Sciatic nerve (tissue), 2 donors: ENCODE data around the gene THSD7A. TPM values are rescaled to one million over a fixed set of nuclear protein-coding genes. Genes with fewer than 3 reads are reported as not detected.
"Not testable (repeated sequence)": the region's sequence is repeated elsewhere in the genome, so short reads cannot be mapped to it uniquely, and the experiment has no call there.

ENCODE experiments used
- ATAC-seq: fragments of 200-7000 bp; cut with Tn5 transposase; one replicate; pipeline ENCODE4 v1.9.1; 2020; ENCODE audit warnings: mild to moderate bottlenecking, moderate library complexity
- DNase-seq: peaks from one replicate; pipeline ENCODE4 v3.0.0-alpha.2; 2020; ENCODE audit warnings: low spot score
- intact Hi-C: fragments of 100-400 bp; cut with DNase I; formaldehyde crosslinking; loops from one replicate; pipeline ENCODE4 v1.14.2; 2022
- total RNA-seq: library from RNA; stranded (reverse); fragmentation: NEBNext Ultra II Directional; extraction: Animal tissue kit (Norgen Biotek cat#: 25700); gene quantifications from one replicate; pipeline ENCODE4 v1.2.1, GENCODE V29; 2021
- donor health status: DM: no; HTN: no; CAD: no.
- donor health status: DM: no; HTN: no; CAD: no.

THSD7A gene
- total RNA-seq, 1 donor from 2014 or later: 30.9 TPM

DNA sequence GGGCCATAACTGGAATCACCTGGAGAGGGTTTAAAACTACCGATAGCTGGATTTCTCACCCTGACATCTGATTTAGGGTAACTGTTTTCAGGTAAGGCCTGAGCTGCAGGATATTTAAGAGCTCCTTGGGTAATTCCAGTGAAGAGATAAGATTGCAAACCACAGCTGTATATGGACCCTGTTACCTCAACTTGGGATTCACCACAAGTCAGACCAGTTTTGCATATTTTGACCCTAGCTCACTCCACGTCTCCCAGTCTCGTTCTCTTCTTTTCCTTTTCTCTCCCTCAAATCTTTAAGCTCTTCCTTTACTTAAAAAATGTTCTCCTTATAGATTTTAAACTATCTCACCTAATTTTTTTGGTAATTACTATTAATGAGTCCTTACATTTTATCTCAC is 264.4 kb downstream of the THSD7A start:
- no peak for DNase-seq
- intact Hi-C loops: no loop called here
- no peak for ATAC-seq

DNA sequence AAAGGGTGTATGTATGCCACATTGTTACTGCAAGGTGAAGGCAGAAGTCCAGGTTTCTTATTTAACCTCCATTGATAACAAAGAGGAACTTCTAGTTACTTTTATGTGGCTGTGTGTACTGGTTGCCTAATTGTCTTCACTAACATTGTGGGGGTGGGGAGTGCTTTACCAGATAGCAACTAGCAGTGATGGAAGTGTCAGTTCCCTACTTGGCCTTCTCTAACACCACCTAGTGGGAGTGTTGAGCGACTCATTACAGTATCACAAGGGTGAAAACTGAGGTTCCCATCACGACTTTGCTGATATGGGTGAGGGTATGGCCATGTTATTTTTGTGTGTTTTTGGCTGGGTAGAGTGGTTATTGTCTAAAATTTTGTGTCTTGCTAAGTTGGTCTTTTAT is 274.4 kb downstream of the THSD7A start:
- no peak for DNase-seq
- intact Hi-C loops: no loop called here
- peak; percentile 50 for ATAC-seq

DNA sequence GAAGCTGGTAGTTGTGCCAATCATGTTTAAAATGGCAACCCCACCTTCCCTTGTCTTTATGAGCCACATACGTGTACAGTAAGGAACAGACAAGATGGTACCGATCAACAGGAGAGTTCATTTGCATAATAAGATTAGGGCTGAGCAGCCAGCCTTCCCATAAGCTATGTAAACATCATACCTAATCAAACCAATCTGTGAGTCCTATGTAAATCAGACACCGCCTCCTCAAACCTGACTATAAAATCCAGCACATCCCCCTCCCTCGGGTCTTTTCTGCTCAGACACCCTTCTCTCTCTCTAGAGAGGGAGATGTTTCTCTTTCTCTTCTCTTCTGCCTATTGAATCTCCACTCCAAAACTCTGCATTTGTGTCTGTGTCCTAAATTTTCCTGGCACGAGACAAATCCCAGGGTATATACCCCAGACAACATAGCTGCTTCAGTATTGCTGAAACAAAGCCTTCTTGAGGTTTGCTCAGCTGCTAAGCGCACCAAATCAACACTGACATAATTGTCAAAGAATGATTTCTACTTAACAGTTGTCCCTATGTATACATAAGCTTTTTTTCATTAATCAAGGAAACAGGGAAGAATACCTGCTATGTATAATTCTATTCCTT is 279.2 kb downstream of the THSD7A start:
- ATAC-seq (no peak), DNase-seq (no peak)
- intact Hi-C loops: no loop called here

DNA sequence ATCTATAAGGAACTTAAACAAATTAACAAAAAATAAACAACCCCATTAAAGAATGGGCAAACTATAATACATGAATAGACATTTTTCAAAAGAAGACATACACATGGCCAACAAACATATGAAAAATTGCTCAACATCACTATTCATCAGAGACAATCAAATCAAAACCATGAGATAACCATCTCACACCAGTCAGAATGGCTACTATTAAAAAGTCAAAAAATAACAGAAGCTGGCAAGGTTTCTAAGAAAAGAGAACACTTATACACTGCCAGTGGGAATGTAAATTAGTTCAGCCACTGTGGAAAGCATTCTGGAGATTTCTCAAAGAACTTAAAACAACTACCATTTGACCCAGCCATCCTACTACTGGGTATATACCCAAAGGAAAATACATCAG is 280.5 kb downstream of the THSD7A start:
- intact Hi-C loops: no loop called here
- no peak for ATAC-seq

DNA sequence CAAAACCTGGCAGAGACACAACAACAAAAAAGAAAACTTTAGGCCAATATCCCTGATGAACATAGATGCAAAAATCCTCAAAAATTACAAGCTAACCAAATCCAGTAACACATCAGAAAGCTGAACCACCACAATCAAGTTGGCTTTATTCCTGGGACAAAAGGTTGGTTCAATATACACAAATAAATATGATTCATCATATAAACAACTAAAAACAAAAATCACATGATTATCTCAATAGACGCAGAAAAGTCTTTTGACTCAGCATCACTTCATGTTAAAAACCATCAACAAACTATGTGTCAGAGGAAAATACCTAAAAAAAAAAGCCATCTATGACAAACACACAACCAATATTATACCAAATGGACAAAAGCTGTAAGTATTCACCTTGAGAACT is 283.5 kb downstream of the THSD7A start:
- DNase-seq (no peak), ATAC-seq (no peak)
- intact Hi-C loops: no loop called here

More for the DNA sequence above, 280.5 kb downstream of the THSD7A start:
- DNase-seq: no peak

DNA sequence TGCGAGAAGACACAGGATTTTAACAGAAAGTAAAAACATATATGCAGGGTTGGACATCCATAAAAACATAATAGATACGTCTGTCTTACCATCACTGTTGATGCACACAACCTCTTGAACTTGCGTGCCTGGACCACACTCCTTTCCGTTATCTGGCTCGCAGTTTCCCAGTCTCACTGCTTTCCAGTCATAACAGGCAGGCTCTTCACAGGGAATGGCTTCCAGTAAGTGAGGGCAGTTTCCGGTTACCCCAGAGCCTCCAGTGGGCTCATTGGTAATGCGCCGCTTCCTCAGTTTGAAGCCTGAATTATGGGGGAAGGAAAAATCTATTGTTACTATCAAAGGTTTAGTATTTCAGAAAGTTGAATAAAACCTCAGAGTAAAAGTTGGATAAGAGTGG is 290.7 kb downstream of the THSD7A start:
- DNase-seq (no peak), ATAC-seq (no peak)
- intact Hi-C loops: no loop called here

DNA sequence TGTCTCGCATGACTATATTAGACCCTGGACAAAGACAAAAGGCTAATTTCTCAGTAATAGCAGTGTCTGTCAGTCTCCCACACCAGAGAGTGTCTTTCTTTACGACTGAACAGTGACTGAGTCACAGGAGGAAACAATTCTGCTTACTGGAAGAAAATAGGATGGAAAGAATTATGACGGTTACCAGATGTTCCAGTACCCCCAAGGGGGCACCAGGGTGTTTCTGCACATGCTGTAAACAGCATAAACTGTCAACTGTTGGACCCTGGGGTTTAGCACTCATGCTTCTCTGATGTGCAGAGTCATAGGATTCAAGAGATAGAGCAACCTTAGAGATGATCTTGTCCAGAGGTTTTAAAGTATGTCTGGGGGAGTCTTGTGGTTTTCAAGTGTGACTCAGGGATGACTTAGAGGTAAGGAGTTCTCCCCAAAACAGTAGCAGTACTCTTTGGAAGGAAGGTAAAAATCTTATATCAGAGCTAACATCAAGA is 291.7 kb downstream of the THSD7A start:
- intact Hi-C loops: no loop called here
- ATAC-seq (peak; percentile 76), DNase-seq (no peak)

DNA sequence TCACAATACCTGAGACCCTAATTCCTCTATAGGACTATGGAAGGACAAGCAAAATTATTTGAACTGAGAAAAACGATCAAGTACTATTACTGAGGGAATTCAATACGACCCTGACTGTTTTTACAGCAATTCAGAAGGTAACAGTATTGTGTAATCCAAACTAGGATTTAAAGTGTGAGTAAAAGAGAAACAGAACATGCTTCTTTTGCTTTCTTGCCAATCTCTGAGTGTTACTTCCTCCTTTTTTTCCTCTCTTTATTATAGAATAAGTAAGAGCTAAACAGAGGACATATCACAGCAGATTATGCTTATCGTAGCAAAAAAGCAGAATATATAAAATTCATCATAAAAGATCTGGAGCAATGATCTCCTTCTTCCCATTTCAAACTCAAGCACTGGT is 292.1 kb downstream of the THSD7A start:
- DNase-seq (no peak), ATAC-seq (peak; percentile 77)
- intact Hi-C loops: no loop called here

DNA sequence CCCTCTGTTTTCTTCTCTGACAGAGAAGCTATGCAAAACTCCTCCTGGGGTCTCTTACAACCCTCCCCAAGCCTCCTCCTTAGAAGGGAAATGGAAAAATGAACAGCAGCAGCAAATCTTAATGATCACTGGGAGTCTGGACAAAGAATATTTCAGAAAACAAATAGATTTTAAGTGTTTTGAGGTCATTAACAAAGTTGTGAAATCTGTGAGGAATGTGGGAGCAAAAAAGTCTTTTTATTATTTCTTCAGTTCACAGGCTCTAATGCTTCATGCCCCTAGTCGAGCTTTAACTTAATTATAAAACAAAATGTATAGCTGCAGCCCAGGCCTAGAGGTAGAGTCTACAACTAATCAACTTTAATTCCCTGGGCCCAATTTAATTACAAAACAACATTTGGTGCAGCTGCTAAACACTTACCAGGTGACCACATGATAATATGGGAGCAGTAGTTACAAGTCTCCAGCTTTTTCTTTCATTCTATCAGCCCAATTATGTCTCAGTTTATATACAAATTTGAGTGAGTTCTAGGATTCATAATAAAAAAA is 293.2 kb downstream of the THSD7A start:
- ATAC-seq (no peak), DNase-seq (no peak)
- intact Hi-C loops: no loop called here

DNA sequence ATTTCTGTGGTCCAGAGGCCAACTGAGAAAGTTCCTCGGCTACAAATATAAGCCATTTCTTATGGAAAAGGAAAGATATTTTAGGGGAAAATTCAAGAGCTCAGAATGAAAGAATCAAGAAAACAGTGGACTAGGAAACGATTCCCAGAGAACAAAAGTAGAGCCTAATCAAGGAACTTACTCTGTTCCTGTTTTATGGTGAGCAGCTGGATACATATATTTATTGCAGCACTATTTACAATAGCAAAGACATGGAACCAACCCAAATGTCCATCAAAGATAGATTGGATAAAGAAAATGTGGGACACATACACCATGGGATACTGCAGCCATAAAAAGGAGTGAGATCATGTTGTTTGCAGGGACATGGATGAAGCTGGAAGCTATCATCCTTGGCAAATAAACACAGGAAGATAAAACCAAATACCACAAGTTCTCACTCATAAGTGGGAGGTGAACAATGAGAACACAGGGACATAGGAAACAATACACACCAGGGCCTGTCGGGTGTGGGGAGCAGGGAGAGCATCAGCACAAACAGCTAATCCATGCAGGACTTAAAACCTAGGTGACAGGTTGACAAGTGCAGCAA is 298.7 kb downstream of the THSD7A start:
- intact Hi-C loops: no loop called here
- DNase-seq: no peak
- ATAC-seq: no peak

DNA sequence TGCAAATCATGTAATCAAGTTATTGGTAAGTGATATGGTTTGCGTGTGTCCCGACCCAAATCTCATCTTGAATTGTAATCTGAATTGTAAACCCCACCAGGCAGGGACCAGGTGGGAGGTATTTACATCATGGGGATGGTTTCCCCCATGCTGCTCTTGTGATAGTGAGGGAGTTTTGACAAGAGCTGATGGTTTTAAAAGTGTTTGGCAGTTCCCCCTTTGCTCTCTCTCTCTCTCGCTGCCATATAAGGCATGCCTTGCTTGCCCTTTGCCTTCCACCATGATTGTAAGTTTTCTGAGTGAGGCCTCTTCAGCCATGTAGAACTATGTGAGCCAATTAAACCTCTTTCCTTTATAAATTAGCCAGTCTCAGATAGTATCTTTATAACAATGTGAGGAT is 302.6 kb downstream of the THSD7A start:
- DNase-seq: no peak
- intact Hi-C loops: no loop called here
- ATAC-seq: no peak

DNA sequence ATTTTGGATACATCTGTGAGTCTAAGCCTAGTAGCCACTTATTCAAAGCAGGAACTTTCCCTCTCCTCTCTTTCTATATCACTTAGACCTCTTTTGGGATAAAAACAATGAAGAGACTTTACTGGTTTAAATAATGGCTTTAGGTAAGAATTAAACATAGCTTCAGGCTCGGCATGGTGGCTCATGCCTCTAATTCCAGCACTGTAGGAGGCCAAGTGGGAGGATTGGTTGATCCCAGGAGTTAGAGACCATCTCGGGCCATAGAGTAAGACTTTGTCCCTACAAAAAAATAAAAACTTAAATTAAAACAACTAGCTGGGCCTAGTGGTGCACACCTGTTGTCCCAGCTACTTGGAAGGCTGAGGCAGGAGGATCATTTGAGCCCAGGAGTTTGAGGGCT is 304.3 kb downstream of the THSD7A start:
- no peak for DNase-seq
- ATAC-seq: no peak
- intact Hi-C loops: no loop called here

DNA sequence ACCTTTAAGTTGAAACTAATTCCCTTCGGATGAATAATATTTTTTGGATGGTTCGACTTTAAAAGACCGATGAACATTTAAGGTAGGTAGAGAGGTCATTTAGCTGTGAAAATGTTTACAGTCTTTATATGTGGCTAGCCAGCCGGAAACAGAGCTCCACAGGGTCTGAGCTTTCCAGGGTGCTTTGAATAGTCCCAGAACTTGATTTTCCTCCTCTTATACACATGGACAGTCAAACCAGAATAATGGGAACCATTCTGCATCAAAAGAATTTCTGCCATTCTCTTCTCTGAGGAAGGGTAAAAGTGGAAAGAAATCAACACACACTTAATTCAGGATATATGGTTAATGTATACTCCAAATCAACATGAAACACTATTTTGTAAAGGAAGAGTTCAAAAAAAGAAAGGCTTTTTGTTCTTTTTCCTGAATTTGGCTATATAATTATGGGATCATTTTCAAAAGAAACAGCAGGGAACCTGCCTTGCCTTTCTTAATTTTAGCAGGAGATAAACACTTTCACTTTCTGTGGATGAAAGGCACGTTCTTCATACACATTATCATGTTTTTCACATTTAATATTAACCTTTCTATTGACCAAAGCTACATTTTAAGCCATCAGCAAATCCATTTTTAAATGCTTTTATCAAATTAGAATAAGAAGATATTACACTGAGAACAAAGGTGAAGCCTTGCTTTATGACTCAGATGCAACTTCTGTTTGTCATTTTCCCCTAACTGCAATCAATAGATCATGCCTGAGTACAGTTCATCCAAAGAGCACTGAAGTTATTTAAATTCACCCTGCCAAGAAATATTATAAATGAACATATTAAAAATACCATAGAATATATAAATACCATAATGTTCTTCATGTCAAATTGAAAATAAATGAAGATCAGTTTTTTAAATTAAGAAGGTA is 307.3 kb downstream of the THSD7A start:
- no peak for ATAC-seq
- intact Hi-C loops: no loop called here

DNA sequence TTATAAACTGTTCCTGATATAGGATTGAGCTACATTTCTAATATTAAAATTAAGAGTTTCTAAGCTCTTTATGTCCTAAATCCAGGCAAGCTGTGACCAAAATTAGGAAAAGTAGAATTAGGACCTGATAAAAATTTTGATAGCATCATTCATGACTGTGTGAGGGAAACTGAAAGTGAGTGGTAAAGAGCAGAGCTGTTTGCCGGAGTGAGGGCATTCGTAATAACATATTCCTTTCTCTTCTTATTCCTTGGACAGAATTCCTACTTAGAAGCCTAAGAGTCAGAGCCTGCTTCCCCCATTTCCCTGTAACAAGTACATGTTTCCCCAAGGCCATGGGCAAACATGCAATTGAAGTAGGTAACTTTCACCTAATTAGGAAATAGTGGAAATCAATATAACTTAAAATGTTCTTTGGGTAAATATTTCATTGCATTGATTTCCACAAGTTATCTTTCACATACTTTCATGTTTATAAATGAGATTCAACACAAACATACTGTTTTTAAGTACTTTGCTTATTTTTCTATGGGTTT is 310.0 kb downstream of the THSD7A start:
- DNase-seq, intact Hi-C loops, ATAC-seq: not testable (repeated sequence)

More for the DNA sequence above, 307.3 kb downstream of the THSD7A start:
- no peak for DNase-seq

DNA sequence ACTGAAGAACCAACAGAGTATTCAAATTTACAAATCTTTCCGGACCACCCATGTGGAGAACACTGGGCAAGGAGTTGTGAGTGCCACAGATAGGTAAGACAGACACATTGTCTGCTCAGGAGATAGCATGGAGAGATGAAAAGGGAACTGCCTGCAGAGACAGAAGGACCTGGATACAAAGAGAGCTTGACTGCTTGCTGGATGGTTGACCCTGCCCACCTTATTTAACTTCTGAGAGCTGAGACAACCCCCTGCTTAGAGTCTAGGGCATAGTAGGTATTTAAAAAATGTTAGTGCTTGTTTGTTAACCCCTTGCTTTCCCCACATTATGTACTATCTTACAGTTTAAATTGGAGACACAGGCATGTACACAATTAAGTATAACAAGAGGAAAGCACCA is 314.1 kb downstream of the THSD7A start:
- ATAC-seq (no peak), DNase-seq (no peak)
- intact Hi-C loops: no loop called here

DNA sequence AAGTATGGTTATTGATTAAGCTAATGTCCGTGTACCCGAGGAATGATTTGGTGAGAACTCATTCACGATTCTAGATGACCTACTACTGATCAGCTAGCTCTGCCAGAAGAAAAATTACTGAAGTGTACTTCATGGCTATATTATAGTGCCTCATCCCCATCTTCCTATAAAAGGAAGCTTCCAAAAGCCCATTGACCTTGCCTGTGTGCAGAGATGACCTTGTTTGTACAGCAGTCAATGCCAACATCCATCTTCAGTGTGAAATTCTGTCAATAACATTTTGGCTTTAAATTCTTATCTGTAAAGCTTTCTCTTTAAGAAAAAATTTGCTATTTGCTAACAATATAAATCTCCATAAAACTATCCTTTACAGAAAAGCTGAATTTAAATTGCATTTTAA is 315.7 kb downstream of the THSD7A start:
- intact Hi-C loops: no loop called here
- DNase-seq: no peak
- no peak for ATAC-seq

DNA sequence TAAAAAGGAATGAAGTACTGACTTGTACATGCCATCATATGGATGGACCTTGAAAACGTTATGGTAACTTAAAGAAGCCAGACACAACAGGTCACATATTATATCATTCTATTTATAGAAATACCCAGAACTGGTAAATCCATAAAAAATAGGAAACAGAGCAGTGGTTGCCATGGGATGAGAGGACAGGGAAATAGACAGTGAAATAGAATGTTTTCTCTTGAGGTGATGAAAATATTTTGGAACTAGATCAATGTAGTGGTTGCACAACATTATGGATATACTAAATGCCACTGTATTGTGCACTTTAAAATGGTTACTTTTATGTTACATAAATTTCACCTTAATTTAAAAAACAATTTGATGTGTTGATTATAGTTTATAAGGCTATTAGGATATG is 318.5 kb downstream of the THSD7A start:
- no peak for ATAC-seq
- no peak for DNase-seq
- intact Hi-C loops: no loop called here

DNA sequence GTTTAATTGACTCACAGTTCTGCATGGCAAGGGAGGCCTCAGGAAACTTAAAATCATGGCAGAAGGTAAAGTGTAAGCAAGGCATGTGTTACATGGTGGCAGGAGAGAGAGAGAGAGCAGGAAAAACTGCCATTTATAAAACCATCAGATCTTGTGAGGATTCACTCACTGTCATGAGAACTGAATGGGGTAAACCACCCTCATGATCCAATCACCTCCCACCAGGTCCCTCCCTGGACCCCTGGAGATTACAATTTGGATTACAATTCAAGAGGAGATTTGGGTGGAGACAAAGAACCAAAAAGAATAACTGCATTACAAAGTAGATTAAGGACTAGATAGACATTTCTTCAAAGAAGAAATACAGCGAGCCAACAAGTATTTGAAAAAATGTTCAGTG is 324.1 kb downstream of the THSD7A start:
- DNase-seq: no peak

DNA sequence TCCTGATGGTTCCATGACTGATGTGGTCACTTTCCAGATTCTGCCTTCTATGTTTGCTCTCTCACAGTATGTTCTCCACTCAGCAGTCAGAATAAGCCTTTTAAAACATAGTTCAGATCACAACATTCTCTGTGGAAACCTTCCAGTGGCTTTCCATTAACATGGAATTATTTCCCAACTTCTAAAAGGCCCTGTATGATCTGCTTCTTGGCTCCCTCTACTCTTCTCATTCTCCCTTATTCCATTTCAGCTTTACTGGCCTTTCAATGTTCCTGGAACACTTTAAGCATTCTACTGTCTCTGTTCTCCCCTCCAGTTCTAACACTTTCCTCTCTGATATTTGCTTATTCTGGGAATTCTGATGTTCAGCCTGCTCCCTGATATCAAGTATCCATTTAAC is 325.6 kb downstream of the THSD7A start:
- ATAC-seq: no peak

More for the DNA sequence above, 324.1 kb downstream of the THSD7A start:
- no peak for ATAC-seq
- intact Hi-C loops: no loop called here

More for the DNA sequence above, 325.6 kb downstream of the THSD7A start:
- DNase-seq: no peak
- intact Hi-C loops: no loop called here
